CD4-positive, alpha-beta T cell treated with Interleukin-6 for 4 hours (primary cell): ENCODE data around the gene IRX6.

Source experiments
- DNase-seq: peaks from one replicate; pipeline ENCODE4 v3.0.0-alpha.2; 2020; ENCODE audit warnings: mixed read lengths

IRX6 gene

DNA sequence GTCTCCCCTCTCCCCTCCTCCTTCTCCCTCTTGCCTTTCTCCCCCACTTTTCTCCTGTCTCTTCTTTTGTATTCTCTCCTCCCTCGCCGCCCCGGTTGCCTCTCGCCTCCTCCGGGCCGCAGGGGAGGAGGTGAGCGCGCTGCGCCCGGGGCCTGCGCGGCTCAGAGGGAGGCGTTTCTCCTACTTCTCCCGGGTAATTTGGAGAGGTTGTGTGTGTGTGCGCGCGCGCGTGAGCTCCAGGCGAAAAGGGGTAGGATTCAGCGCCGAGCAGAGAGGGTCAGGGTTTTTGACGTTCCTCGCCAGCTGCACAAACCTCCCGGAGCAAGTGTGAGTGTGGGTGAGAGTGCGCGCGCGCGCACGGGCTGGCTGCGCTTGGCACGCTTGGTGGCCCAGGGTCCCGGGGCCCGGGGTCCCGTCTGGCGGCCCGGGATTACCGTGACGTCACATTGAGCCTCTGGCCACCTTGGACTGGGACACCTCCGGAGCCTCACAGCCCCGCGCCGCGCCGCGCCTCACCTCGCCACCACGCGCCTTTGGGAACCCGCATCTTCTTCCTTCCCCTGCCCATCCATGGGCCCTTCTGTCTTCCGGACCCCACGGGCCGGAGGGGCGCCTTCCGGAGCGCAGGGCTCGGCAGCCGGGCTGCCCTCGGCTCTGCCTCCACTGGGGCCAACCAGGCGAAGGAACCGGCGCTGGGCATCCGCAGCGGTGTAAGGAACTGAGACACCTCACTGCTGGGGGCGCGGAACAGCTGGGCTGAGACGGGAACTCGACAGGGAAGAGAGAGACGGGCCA is 479 bp downstream of the IRX6 start:
- DNase-seq = no peak

DNA sequence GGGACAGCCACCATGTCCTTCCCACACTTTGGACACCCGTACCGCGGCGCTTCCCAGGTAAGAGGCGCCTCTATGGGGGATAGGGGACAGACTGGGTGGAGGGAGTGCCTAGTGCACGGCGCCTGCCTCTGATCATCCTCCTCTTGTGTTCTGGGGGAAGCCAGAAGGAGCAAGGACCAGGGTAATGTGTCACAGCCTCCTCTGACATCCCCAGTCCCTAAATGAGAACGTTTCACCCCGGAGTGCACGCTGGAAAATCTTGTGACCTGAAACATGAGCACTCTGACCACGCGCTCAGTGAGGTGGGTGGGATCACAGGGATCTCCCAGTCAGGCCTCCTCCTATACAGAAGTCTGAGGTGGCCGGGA is 1.1 kb downstream of the IRX6 start:
- DNase-seq = no peak

GRCh38 chr16:55325458-55326109 is 1.6 kb downstream of the IRX6 start:
- DNase-seq = no peak

- DNase-seq = no peak
These were observed 2.5 kb downstream of the IRX6 start for GRCh38 chr16:55326261-55327092.

- no peak for DNase-seq
These were observed 4.9 kb downstream of the IRX6 start for GRCh38 chr16:55328611-55329569.

- no peak for DNase-seq
These were observed 5.9 kb downstream of the IRX6 start for GRCh38 chr16:55329791-55330428.

DNA sequence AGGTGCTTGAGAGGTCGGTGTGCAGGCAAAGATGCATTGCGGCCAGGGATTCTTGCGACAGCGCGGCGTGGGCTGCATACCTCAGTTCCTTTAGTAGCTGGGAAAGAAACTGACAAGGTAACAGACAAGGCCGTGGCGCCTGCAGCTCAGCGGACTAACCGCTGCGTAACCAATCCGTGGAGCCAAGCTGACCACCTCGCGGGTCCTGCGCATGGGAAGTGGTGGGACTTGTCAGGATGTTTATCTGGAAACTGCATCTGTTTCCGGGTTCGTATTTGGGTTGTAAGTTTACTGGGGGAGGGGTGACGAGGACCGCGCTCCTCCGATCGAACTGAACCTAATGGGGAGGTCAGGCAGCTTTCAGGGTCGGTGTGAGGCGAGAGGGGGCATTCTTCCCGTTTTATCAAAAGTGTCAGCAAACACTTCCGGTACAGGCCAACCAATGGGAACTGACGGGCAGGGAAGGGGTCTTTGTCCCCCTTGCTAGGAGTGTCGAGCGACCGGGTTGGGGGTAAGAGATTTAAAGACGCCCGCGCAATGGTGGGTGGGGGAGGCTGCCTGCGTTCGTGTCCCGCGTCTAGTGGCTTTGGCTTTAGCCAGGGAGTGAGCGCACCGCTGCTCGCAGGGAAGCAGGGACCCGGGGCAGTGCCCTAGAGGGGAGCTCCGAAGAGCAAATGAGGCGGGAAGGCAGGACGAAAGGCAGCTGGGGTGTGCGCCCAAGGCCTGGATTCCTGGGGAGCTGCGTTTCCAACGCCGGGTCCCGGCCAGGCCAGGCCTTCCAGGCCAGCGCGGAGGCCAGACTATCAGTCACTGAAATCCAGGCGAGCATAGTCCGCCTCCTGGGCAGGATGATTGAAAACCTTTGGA is 7.0 kb downstream of the IRX6 start:
- DNase-seq = no peak

DNA sequence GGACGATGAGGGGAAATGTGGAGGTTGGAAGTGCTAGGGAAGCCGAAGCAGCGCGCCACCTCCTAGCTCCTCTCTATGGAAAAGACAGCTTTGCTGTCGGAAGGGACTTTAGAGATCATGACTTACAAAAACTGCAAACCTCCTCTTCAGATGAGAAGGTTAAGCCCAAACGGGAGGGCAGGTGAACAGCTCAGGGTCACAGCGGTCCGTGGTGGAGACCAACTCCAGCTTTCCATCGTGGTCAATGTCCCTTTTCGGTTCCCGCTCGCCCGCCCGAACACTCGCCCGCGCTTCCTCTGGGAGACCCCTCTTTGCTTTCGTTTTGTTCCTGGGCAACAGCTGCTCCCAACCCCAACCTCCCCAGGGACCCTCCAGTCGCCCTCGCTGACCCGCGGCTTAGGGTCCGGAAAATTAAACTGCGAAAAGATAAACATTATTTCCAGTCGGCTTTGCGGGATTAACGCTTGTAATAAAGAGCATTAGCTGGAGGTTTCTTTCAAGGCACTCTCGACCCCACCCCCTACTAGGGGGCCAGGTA is 7.7 kb downstream of the IRX6 start:
- DNase-seq = no peak

GRCh38 chr16:55333684-55334083 is 9.7 kb downstream of the IRX6 start:
- no peak for DNase-seq

GRCh38 chr16:55338646-55339045 is 14.6 kb downstream of the IRX6 start:
- no peak for DNase-seq

GRCh38 chr16:55340445-55340844 is 16.4 kb downstream of the IRX6 start:
- DNase-seq = no peak

DNA sequence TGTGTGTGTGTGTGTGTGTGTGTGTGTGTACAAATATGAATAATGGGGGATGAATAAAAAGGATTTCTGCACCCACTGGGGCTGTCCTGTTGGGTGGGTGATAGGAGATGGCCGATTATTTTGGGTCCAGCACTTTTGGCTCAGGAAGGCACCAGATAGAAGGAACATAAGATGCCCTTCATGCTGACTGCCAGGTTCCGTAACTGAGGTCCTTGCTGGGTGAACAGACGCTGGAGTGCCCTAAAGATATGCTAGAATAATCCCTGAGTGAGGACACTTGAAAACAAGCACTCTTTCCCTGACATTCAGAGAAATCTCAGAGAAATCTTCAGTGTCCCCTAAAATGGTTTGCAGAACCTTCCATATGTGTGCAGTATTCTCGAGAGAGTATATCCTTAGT is 17.7 kb downstream of the IRX6 start:
- DNase-seq = no peak

- no peak for DNase-seq
These were observed 22.5 kb downstream of the IRX6 start for GRCh38 chr16:55346475-55346874.

GRCh38 chr16:55349867-55350266 is 25.9 kb downstream of the IRX6 start:
- DNase-seq = no peak

GRCh38 chr16:55350984-55351383 is 27.0 kb downstream of the IRX6 start:
- DNase-seq = no peak

DNA sequence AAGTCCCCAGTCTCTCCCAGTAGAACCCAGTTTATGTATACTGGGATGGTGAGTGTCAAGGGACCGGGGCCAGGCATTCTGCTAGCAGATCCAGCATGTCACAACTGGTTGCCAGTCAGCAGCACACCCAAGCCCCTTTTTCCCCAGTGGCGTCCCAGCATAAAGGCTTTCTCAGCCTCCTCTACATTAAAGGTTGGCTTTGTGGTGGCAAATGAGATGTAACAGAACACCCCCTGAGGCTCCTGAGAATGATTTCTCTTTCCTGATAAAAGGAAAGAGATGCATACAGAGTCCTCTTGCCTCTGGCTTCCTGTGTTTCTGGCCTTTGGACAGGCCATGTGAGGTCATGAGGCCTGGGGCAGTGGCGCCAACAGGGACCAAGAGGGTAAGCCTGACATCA is 27.9 kb downstream of the IRX6 start:
- no peak for DNase-seq

- DNase-seq = no peak
These were observed 33.2 kb downstream of the IRX6 start for GRCh38 chr16:55357241-55357640.

GRCh38 chr16:55359946-55360345 is 35.9 kb downstream of the IRX6 start:
- DNase-seq = no peak

- no peak for DNase-seq
These were observed 40.8 kb downstream of the IRX6 start for GRCh38 chr16:55364811-55365210.

DNA sequence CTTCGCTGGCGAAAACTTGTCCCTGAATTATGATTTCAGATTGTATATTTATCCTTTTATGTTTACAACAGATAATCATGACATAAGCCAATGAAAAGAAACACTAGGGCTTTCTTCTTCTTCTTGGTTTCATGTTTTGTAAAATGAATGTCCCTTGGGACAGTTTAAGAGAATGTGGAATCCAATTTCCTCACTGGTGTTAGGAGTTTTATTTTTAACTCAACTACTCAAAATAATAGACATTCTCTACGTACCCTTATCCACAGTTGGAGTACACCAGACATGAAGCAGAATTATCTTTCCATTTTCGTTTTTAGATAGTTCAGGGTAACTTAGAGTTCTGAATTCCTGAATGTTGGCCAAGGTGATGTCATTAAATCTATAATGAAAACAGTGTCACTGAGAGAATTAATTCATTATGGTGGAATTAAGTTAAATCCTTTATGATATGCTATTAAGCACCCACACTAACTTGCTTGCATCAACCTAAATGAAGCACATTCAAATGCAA is 43.4 kb downstream of the IRX6 start:
- DNase-seq = no peak
